Kidney (tissue), 14 donors: ENCODE results near the gene KIAA0586. TPM values are rescaled to one million over a fixed set of nuclear protein-coding genes. Genes with fewer than 3 reads are reported as not detected.

Experiments
- DNase-seq, 5 donors: peaks; one replicate each; pipeline ENCODE4 v3.0.0-alpha.2; 2013 to 2020
- FAIRE-seq: peaks from 2 replicates; lab custom pipeline; 2012; peaks lifted over from hg19 to GRCh38; lab: Jason Lieb, UNC
- H3K27ac ChIP-seq, 2 donors: one replicate each; pipeline ENCODE4 v1.7.0; 2013; ENCODE audit warnings: low read depth in 2 of 2, low read length in 2 of 2, inconsistent platforms in 1 of 2
- H3K27me3 ChIP-seq: one replicate; pipeline ENCODE4 v1.7.1; 2013; ENCODE audit warnings: low read length, inconsistent platforms; ENCODE audit not compliant: control insufficient read depth, insufficient read depth
- H3K36me3 ChIP-seq, 3 donors: one replicate each; pipeline versions ENCODE4 v1.7.0 to v1.7.1; 2013; ENCODE audit warnings: low read length in 3 of 3, control low read depth in 1 of 3, inconsistent platforms in 1 of 3; ENCODE audit not compliant: insufficient read depth in 3 of 3, control insufficient read depth in 2 of 3
- H3K4me1 ChIP-seq, 3 donors: one replicate each; pipeline versions ENCODE4 v1.7.0 to v1.7.1; 2013; ENCODE audit warnings: low read length in 3 of 3, inconsistent platforms in 1 of 3, low read depth in 1 of 3; ENCODE audit not compliant: control insufficient read depth in 2 of 3, insufficient read depth in 2 of 3
- H3K4me3 ChIP-seq, 3 donors: one replicate each; pipeline versions ENCODE4 v1.7.0 to v1.8.1; 2013; ENCODE audit warnings: low read length in 3 of 3, control low read depth in 1 of 3, inconsistent platforms in 1 of 3
- H3K9ac ChIP-seq, 3 donors: one replicate each; pipeline versions ENCODE4 v1.7.0 to v1.7.1; 2013; ENCODE audit warnings: low read length in 3 of 3, control low read depth in 1 of 3, inconsistent platforms in 1 of 3
- H3K9me3 ChIP-seq, 3 donors: one replicate each; pipeline versions ENCODE4 v1.7.0 to v1.7.1; 2013; ENCODE audit warnings: low read length in 3 of 3, control low read depth in 1 of 3, inconsistent platforms in 1 of 3; ENCODE audit not compliant: control insufficient read depth in 2 of 3, insufficient read depth in 1 of 3
- intact Hi-C: fragments of 100-400 bp; cut with DNase I; formaldehyde crosslinking; loops from one replicate; pipeline ENCODE4 v1.11.1; 2022
- polyA plus RNA-seq: library from polyadenylated mRNA; stranded (reverse); fragments of 350-450 nt; fragmentation: Illumina TruSeq; extraction: RNeasy Lipid Tissue Mini Kit (QIAGEN cat#74804); gene quantifications from one replicate; pipeline ENCODE4 v1.2.3, GENCODE V29; 2014; ENCODE audit warnings: low read depth, low replicate concordance; ENCODE audit not compliant: insufficient read depth
- total RNA-seq: library from RNA; stranded (reverse); fragmentation: NEBNext Ultra II Directional; extraction: Animal tissue kit (Norgen Biotek cat#: 25700); gene quantifications from one replicate; pipeline ENCODE4 v1.2.1, GENCODE V29; 2021
- TF ChIP-seq, protein P1 (sequence below): IDR thresholded peaks from 3 replicates; pipeline ENCODE4 v1.5.1; 2012; ENCODE audit warnings: mild to moderate bottlenecking, moderate library complexity, borderline replicate concordance; ENCODE audit not compliant: insufficient read depth; ENCODE audit errors: extremely low read depth
- donor health status: control.
- donor health status: control.
- donor health status: control.
- donor health status: control.
- donor health status: control.
- donor health status: DM: yes; HTN: yes; CAD: no.
- donor health status: Normal renal cell carcinoma (clear cell type).

Gene KIAA0586
- total and polyA plus RNA-seq, 2 donors from 2014 or later, result 4.7 to 16.8 TPM

DNA sequence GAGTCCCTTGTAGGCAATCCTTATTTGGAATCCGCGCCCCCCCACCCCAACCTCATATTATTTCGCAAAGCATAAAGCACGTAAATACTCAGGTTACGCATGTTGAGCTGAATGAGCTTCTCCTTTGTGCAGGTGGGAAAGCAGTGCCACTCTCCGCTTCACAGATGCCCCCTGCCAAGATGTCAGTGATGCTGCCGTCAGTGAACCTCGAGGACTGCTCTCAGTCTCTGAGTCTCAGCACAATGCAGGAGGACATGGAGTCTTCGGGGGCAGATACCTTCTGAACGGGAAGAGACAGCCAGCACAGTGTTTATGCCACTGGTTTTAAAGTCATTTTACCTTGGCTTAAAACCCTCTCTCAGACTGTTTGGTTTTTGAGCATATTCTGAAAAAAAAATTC is 120.1 kb downstream of the KIAA0586 start:
- H3K9ac ChIP-seq, result no peak overlapping the region
- no peak for FAIRE-seq
- intact Hi-C loops, result no loop called here
- no peak for DNase-seq
- no peaks in the 10 kb centered on the region for H3K36me3 ChIP-seq
- no peak overlapping the region for H3K4me3 ChIP-seq
- no peaks in the 10 kb centered on the region for H3K4me1 ChIP-seq
- TF ChIP-seq, protein P1, sequence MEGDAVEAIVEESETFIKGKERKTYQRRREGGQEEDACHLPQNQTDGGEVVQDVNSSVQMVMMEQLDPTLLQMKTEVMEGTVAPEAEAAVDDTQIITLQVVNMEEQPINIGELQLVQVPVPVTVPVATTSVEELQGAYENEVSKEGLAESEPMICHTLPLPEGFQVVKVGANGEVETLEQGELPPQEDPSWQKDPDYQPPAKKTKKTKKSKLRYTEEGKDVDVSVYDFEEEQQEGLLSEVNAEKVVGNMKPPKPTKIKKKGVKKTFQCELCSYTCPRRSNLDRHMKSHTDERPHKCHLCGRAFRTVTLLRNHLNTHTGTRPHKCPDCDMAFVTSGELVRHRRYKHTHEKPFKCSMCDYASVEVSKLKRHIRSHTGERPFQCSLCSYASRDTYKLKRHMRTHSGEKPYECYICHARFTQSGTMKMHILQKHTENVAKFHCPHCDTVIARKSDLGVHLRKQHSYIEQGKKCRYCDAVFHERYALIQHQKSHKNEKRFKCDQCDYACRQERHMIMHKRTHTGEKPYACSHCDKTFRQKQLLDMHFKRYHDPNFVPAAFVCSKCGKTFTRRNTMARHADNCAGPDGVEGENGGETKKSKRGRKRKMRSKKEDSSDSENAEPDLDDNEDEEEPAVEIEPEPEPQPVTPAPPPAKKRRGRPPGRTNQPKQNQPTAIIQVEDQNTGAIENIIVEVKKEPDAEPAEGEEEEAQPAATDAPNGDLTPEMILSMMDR, result no peak
- no peaks in the 10 kb centered on the region for H3K27me3 ChIP-seq
- no peak overlapping the region for H3K27ac ChIP-seq
- no peaks in the 10 kb centered on the region for H3K9me3 ChIP-seq

DNA sequence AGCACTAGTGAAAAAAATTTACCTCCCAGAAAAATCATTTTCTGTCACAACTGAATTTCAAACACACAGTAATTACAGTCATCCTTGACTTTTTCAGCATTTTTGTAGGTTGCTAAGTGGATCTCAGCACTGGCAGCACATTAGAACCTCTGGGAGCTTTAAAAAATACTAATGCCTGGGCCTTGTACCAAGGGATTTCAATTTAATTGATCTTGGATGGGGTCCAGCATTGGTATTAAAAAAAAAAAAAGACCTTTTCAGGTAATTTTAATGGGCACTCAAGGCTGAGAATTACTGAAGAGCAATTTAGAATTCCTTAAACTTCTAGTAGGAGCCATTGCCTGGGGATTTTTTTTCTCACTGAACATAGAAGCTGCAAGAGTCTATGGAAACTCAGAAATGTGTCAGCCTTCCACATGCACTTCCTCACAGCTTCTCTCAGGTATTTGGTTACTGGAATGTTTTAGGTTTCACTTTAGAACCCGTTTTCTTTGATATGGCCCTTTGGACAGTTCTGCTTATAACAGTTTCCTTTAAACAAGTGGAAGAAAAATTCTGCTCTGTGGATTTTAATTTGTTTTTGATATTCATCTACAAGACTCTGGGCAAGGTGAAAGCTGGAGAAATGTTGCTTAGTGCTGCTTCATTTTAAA is 121.7 kb downstream of the KIAA0586 start:
- Histone ChIP-seq H3K27ac (no peak overlapping the region), H3K9me3 (no peaks in the 10 kb centered on the region), H3K27me3 (no peaks in the 10 kb centered on the region), H3K36me3 (no peaks in the 10 kb centered on the region), H3K4me1 (no peaks in the 10 kb centered on the region), H3K9ac (no peak overlapping the region), H3K4me3 (no peak overlapping the region)
- DNase-seq, result peak in 2 of 5 donors; percentile 59 to 62
- FAIRE-seq, result no peak
- intact Hi-C loops, result no loop called here
- TF ChIP-seq, protein P1, result no peak

DNA sequence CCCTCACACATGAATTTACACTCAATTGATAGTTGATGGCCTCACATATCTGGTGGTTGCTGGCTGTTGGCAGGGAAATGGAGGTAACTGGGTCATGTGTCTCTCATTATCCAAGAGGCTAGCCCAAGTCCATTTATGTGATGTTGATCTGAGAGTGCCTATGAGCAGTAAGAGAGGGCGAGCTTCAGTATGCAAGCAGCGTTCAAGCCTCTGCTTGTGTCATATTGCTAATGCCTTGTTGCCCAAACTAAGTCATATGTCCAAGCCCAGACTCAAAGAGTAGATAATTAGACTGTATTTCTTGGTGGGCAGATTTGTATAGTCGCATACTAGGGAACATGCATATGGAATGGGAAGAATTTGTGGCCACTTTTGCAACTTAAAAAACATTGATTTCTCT is 126.4 kb downstream of the KIAA0586 start:
- Histone ChIP-seq H3K9me3 (no peaks in the 10 kb centered on the region), H3K27ac (no peak overlapping the region), H3K27me3 (no peaks in the 10 kb centered on the region), H3K4me3 (no peak overlapping the region), H3K4me1 (no peaks in the 10 kb centered on the region), H3K36me3 (no peaks in the 10 kb centered on the region), H3K9ac (no peak overlapping the region)
- intact Hi-C loops, result no loop called here
- FAIRE-seq (no peak), DNase-seq (no peak)
- TF ChIP-seq, protein P1, result no peak

DNA sequence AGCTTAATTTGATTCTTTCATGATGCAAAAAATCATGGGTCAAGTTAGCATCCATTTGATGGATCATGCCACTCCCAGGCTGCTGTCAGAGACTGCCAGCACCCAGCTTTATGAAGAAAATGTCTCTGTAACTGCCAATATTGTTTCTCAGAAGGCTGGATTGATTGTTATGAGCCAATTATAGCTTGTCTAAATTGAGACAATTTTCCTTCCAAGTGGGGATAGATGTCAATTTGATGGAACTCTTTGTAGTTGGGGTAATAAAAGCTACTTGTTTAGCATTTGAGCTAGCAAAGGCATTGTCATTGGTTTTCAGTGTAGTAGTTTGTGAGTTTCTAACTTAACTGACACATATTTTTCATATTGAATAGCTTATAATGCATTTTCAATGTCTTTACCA is 128.1 kb downstream of the KIAA0586 start:
- Histone ChIP-seq H3K4me3 (no peak overlapping the region), H3K9me3 (no peaks in the 10 kb centered on the region), H3K27ac (no peak overlapping the region), H3K27me3 (no peaks in the 10 kb centered on the region), H3K36me3 (no peaks in the 10 kb centered on the region), H3K4me1 (peaks cover 0 to 4% (median 0%) of the 10 kb centered on the region in 3 donors), H3K9ac (no peak overlapping the region)
- TF ChIP-seq, protein P1, result no peak
- FAIRE-seq, result no peak
- no peak for DNase-seq
- intact Hi-C loops, result no loop called here
